Keratinocyte (primary cell): ENCODE results near the gene TNNT2. TPM values are rescaled to one million over a fixed set of nuclear protein-coding genes. Genes with fewer than 3 reads are reported as not detected.

Source experiments
- DNase-seq: peaks from one replicate; pipeline ENCODE4 v3.0.0-alpha.2; 2011; ENCODE audit warnings: low read depth, missing footprints, low spot score
- FAIRE-seq: peaks from 2 replicates; lab custom pipeline; 2011; peaks lifted over from hg19 to GRCh38; lab: Jason Lieb, UNC
- H2AFZ ChIP-seq: 2 replicates; pipeline ENCODE4 v1.6.0; 2012; ENCODE audit warnings: low read length, control low read depth, inconsistent platforms; ENCODE audit not compliant: control insufficient read depth
- H3K27ac ChIP-seq: 2 replicates; pipeline ENCODE4 v1.5.1; 2011; ENCODE audit warnings: low read length; ENCODE audit not compliant: control insufficient read depth, insufficient read depth
- H3K27me3 ChIP-seq: 3 replicates; pipeline ENCODE4 v1.6.0; 2011; ENCODE audit warnings: low read length; ENCODE audit not compliant: control insufficient read depth, insufficient read depth; ENCODE audit errors: extremely low read depth
- H3K36me3 ChIP-seq, 2 experiments: 2 replicates in 1 of 2; 3 replicates in 1 of 2; pipeline ENCODE4 v1.5.1; 2011; ENCODE audit warnings: low read length in 2 of 2, mild to moderate bottlenecking in 1 of 2; ENCODE audit not compliant: control insufficient read depth in 2 of 2, insufficient read depth in 2 of 2; ENCODE audit errors: extremely low read depth in 1 of 2
- H3K4me1 ChIP-seq: 3 replicates; pipeline ENCODE4 v1.5.1; 2011; ENCODE audit warnings: low read length; ENCODE audit not compliant: control insufficient read depth, insufficient read depth; ENCODE audit errors: extremely low read depth
- H3K4me2 ChIP-seq: 3 replicates; pipeline ENCODE4 v1.6.0; 2011; ENCODE audit warnings: low read depth, low read length; ENCODE audit not compliant: control insufficient read depth, insufficient read depth; ENCODE audit errors: extremely low read depth
- H3K4me3 ChIP-seq, 3 experiments: fragments of 200-600 bp in 1 of 3; sonication (generic) in 1 of 3; 2 replicates in 2 of 3; 3 replicates in 1 of 3; pipeline ENCODE4 v1.5.1; 2011 to 2016; ENCODE audit warnings: low read length in 3 of 3, mild to moderate bottlenecking in 3 of 3, control low read depth in 2 of 3, inconsistent platforms in 1 of 3, low read depth in 1 of 3, mixed read lengths in 1 of 3, mixed run types in 1 of 3, moderate library complexity in 1 of 3; ENCODE audit not compliant: control insufficient read depth in 2 of 3, insufficient read depth in 2 of 3; ENCODE audit errors: extremely low read depth in 1 of 3
- H3K79me2 ChIP-seq: 2 replicates; pipeline ENCODE4 v1.6.0; 2012; ENCODE audit warnings: low read length; ENCODE audit not compliant: control insufficient read depth, insufficient read depth
- H3K9ac ChIP-seq: 3 replicates; pipeline ENCODE4 v1.6.0; 2011; ENCODE audit warnings: low read length; ENCODE audit not compliant: control insufficient read depth, insufficient read depth; ENCODE audit errors: extremely low read depth
- H3K9me1 ChIP-seq: 3 replicates; pipeline ENCODE4 v1.6.0; 2011; ENCODE audit warnings: low read length; ENCODE audit not compliant: control insufficient read depth, insufficient read depth; ENCODE audit errors: extremely low read depth
- H3K9me3 ChIP-seq: 2 replicates; pipeline ENCODE4 v1.5.1; 2012; ENCODE audit warnings: low read depth, low read length; ENCODE audit not compliant: control insufficient read depth
- H4K20me1 ChIP-seq: 3 replicates; pipeline ENCODE4 v1.6.0; 2011; ENCODE audit warnings: low read length; ENCODE audit not compliant: control insufficient read depth, insufficient read depth; ENCODE audit errors: extremely low read depth
- CTCF ChIP-seq, 3 experiments: IDR thresholded peaks in 1 of 3; conservative IDR thresholded peaks in 1 of 3; optimal IDR thresholded peaks in 1 of 3; 2 replicates in 2 of 3; 3 replicates in 1 of 3; pipeline versions ENCODE3 to v1.5.1; 2011; ENCODE audit warnings: low read length in 3 of 3, mild to moderate bottlenecking in 3 of 3, moderate library complexity in 2 of 3, control low read depth in 1 of 3, inconsistent platforms in 1 of 3; ENCODE audit not compliant: insufficient read depth in 2 of 3; ENCODE audit errors: extremely low read depth in 1 of 3
- EZH2 ChIP-seq: IDR thresholded peaks from one replicate; pipeline ENCODE4 v1.6.1; 2012; ENCODE audit warnings: inconsistent platforms, mild to moderate bottlenecking, low read length, moderate library complexity
- dilution Hi-C: fragments of 300-500 bp; cut with MboI; formaldehyde crosslinking; loops from one replicate; pipeline ENCODE4 v1.7.0; 2020; ENCODE audit warnings: low sequenced_read_pairs; ENCODE audit not compliant: extremely low pct_ligation_motif_present
- polyA plus RNA-seq, 5 experiments: library from polyadenylated mRNA; depleted of rRNA in 3 of 5; stranded (reverse) in 3 of 5; stranded (forward) in 1 of 5; unstranded in 1 of 5; fragments of >200 nt; gene quantifications; 1 replicate in 1 of 5; 2 replicates in 3 of 5; 3 replicates in 1 of 5; pipeline versions ENCODE4 v1.2.1 to v1.2.3, GENCODE V29; 2011 to 2012; ENCODE audit warnings: missing spikeins in 2 of 5, low read depth in 1 of 5, low replicate concordance in 1 of 5

The TNNT2 gene
- polyA plus RNA-seq, 1 donor (not counting 4 experiments of a cell fraction or from before 2014, with no cell fraction given), result 1.4 TPM

- peak overlapping the region; percentile 13 for H3K27ac ChIP-seq
- H3K4me3 ChIP-seq, result no peak overlapping the region
- H3K4me1 ChIP-seq, result peaks cover 35% of the 10 kb centered on the region
- no peaks in the 10 kb centered on the region for H3K79me2 ChIP-seq
- no peaks in the 10 kb centered on the region for H4K20me1 ChIP-seq
- H2AFZ ChIP-seq, result no peak overlapping the region
- no peak overlapping the region for H3K9ac ChIP-seq
- FAIRE-seq (no peak), DNase-seq (no peak)
- H3K4me2 ChIP-seq, result peak overlapping the region; percentile 8
- H3K9me3 ChIP-seq, result peaks cover 3% of the 10 kb centered on the region
- H3K9me1 ChIP-seq, result no peaks in the 10 kb centered on the region
- H3K27me3 ChIP-seq, result no peaks in the 10 kb centered on the region
- H3K36me3 ChIP-seq, result no peaks in the 10 kb centered on the region
- dilution Hi-C loops, result no loop called here
- TF ChIP-seq EZH2, result no peak
- no peak for TF ChIP-seq CTCF (optimal IDR thresholded peaks at IDR 0.05 in 1 of 3, IDR thresholded peaks at IDR 0.05 in 1 of 3, conservative IDR thresholded peaks at IDR 0.05 in 1 of 3; ENCODE audit: extremely low read depth in 1 of 3, insufficient read depth in 2 of 3, low read length in 3 of 3)
These were observed 32.5 kb downstream of the TNNT2 start for GRCh38 chr1:201345081-201345355.

- no peaks in the 10 kb centered on the region for H4K20me1 ChIP-seq
- H3K4me1 ChIP-seq, result peaks cover 35% of the 10 kb centered on the region
- no peak overlapping the region for H2AFZ ChIP-seq
- DNase-seq (no peak), FAIRE-seq (peak; percentile 44)
- peak overlapping the region; percentile 13 for H3K27ac ChIP-seq
- no peaks in the 10 kb centered on the region for H3K36me3 ChIP-seq
- TF ChIP-seq EZH2 (no peak), CTCF (optimal IDR thresholded peaks at IDR 0.05 in 1 of 3, IDR thresholded peaks at IDR 0.05 in 1 of 3, conservative IDR thresholded peaks at IDR 0.05 in 1 of 3; ENCODE audit: extremely low read depth in 1 of 3, insufficient read depth in 2 of 3, low read length in 3 of 3) (no peak)
- H3K79me2 ChIP-seq, result no peaks in the 10 kb centered on the region
- no peak overlapping the region for H3K9ac ChIP-seq
- H3K9me1 ChIP-seq, result no peaks in the 10 kb centered on the region
- dilution Hi-C loops, result no loop called here
- no peaks in the 10 kb centered on the region for H3K27me3 ChIP-seq
- peak overlapping the region; percentile 8 for H3K4me2 ChIP-seq
- peaks cover 3% of the 10 kb centered on the region for H3K9me3 ChIP-seq
- no peak overlapping the region for H3K4me3 ChIP-seq
These were observed 33.0 kb downstream of the TNNT2 start for GRCh38 chr1:201344206-201345080.
